Stimulated activated CD4-positive, alpha-beta T cell treated with anti-CD3 and anti-CD28 coated beads, Interleukin-15, amount 100 ng/mL, for 24 hours (primary cell): Measurements from ENCODE around the gene PTPRE.

Source experiments
- DNase-seq: peaks from one replicate; pipeline ENCODE4 v3.0.0-alpha.2; 2020

Gene PTPRE

DNA sequence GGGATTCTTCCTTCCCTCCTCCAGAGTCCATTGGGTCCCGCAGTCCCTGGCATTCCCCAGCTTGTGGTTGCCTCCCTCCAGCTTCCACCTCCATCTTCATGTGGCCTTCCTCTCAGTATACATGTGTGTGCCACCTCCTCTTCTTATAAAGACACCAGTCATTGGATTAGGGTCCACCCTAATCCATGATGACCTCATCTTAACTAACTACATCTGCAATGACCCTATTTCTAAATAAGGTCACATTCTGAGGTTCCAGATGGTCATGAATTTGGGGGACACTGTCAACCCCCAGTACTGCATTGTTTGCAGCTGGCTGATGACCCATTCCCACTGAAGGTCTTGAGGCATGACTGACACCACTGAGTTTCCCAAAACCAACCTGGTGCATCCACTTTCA is 99.0 kb downstream of the PTPRE start:
- no peak for DNase-seq

GRCh38 chr10:128007056-128007455 is 100.2 kb downstream of the PTPRE start:
- no peak for DNase-seq

- no peak for DNase-seq
Observed at GRCh38 chr10:128007971-128008370, 101.1 kb downstream of the PTPRE start.

GRCh38 chr10:128008521-128009250 is 101.8 kb downstream of the PTPRE start:
- no peak for DNase-seq

GRCh38 chr10:128009372-128010126 is 102.6 kb downstream of the PTPRE start:
- DNase-seq, result no peak

- DNase-seq, result peak; percentile 89
Observed at GRCh38 chr10:128011059-128011979, 104.4 kb downstream of the PTPRE start.

GRCh38 chr10:128013626-128014025 is 106.7 kb downstream of the PTPRE start:
- no peak for DNase-seq

- DNase-seq, result no peak
Observed at GRCh38 chr10:128014236-128014635, 107.3 kb downstream of the PTPRE start.

- no peak for DNase-seq
Observed at GRCh38 chr10:128016423-128017060, 109.6 kb downstream of the PTPRE start.

GRCh38 chr10:128017822-128018221 is 110.9 kb downstream of the PTPRE start:
- no peak for DNase-seq

GRCh38 chr10:128018236-128018635 is 111.3 kb downstream of the PTPRE start:
- DNase-seq, result no peak

GRCh38 chr10:128018691-128019090 is 111.8 kb downstream of the PTPRE start:
- no peak for DNase-seq

GRCh38 chr10:128022261-128023196 is 115.6 kb downstream of the PTPRE start:
- no peak for DNase-seq

DNA sequence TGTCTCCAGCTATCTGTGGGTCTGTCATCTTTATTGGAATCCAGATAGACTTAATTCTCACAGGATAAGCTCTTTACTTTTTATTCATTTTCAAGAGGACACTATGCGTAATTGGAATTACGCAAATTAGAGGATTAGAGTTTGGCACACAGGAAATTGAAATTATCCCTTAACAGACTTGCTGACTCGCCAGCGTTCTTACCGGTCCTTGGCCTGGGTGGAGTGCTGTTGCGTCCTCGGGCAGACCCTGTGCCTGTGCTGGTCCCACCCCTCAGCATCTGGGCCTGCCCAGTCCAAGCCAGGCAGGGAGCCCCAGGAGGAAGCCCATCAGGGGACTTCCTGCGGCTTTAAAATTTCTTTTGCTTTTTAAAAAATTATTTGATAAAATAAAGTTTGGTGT is 117.5 kb downstream of the PTPRE start:
- no peak for DNase-seq

GRCh38 chr10:128025437-128025836 is 118.5 kb downstream of the PTPRE start:
- no peak for DNase-seq

DNA sequence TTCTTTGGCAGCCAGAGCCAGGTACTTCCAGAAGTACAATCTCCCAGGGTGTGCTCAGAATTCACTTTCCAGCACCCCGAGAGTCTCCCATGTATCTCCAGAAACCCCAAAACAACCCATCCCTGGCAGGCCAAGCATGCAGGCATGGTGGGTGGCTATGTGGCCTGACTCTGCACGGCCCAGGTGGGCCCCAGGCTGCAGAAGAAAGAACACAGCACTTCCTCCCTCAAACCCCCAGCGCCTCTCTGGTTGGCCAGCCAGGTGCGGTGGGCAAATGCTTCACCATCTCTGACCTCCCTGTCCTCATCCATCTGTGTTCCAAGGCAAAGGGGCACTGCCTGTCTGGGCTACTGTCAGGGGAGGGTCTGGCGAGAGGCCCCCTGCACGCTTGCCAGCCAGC is 119.0 kb downstream of the PTPRE start:
- no peak for DNase-seq

- DNase-seq, result peak; percentile 34
Observed at GRCh38 chr10:128026615-128027300, 119.9 kb downstream of the PTPRE start.

- DNase-seq, result no peak
Observed at GRCh38 chr10:128027306-128027705, 120.4 kb downstream of the PTPRE start.

GRCh38 chr10:128027822-128028507 is 121.1 kb downstream of the PTPRE start:
- no peak for DNase-seq
